Effector CD8-positive, alpha-beta T cell (primary cell): ENCODE data around the gene QRFP.

Source experiments
- DNase-seq: peaks from one replicate; lab custom pipeline; 2025; lab: John Stamatoyannopoulos, UW
- total RNA-seq, 4 experiments: gene quantifications; one replicate each; lab custom pipeline; 2026; lab: John Stamatoyannopoulos, UW

The QRFP gene, protein sequence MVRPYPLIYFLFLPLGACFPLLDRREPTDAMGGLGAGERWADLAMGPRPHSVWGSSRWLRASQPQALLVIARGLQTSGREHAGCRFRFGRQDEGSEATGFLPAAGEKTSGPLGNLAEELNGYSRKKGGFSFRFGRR
- total RNA-seq = 0 reads per million in 4 experiments

DNA sequence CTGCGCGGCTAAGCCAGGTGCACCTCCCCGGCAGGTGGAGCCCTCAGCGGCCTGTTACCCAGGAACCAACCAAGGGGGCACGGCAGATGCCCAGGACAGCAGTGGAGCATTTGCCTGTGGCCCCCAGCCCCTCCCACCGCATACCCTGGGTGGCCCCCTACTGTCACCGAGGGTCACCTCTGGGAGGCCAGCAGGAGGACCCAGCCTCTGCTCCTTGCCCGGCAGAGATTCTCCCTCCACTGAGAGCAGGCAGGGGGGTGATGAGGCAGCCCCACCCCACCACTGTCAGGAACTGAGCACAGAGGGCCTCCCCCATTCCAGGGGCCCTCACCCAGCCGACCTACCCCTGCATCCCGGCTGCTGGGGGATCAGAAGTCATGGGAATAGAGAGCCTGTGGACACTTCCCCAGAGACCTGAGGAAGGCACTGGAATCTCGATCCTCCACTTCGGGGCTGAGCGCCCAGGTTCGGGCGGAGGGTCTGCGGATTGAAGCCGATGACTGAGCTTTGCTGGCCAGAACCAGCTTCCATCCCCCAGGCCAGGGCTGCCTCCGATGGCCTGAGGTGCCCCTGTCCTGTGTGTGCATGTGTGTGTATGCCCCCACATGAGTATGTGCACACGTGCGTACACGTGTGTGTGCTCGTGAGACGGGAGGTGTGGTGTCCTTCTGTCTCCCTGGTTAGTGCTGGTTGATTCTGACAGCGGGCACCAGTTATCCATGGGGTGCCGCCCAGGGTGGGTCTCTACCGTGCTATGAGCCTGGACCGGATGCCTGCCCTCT lies at the start of gene QRFP:
Gene QRFP (minus strand): TSS at position 580 of the 782 bp plus-strand sequence. CDS start 2,974 bp downstream, outside the sequence.
- no peak for DNase-seq

DNA sequence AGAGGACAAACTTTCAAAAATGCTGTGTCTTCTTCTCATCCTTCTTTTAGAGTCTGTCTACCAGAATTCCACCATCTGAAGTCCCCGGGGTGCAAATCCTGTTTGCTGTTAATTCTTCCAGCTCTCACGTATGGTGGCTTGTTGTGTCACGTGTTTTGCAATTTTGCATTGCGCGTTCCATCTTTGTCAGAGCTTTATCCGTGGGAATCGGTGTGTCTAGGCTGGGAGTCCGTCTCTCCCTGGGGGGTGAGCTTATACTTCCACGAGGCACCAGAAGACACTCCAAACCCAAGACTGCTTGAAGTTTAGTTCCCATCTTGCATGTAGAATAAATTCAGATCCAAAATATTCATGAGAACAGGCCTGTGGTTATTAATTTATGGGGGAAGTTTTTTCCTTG lies 48.6 kb upstream of the QRFP start:
- DNase-seq = no peak

DNA sequence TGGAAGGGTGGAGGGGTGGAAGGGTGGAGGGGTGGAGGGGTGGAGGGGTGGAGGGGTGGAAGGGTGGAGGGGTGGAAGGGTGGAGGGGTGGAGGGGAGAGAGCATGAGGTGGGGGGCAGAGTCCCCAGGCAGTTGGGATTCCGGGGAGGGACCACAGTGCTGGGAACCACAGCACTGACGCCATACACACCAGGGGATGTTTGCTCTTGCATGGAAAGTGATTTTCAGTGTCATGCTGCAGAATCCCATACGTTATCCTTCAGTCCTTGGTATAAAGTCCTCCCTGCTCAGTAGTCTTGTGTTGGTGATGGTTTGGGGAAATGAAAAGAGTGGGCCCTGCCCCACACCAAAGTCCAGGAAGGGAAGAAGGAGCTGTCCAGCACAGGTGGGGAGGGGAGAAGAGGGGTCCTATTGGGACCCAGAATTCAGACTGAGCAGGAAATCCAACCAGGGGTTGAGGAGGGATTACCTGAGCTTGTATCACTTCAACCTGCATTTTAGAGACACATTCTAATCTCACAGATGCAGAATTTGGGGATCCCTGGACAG lies 48.0 kb upstream of the QRFP start:
- no peak for DNase-seq

DNA sequence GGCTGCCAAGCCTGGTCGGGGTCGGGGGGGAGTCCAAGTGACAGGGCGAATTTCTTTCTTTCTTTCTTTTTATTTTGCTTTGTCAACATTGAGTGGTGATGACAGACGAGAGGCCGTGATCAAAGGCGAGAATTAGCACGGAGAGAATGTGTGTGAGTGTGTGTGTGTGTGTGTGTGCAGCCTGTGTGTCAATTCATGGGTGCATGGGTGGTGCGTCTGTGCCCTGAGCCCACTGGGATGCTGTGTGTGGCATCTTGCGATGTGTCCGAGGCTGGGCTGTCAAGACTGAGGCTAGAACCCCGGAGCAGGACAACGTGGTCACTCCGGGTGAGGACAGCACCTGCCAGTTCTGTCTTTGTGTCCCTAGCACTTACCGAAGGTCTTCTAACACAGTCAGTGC lies 47.2 kb upstream of the QRFP start:
- DNase-seq = no peak

DNA sequence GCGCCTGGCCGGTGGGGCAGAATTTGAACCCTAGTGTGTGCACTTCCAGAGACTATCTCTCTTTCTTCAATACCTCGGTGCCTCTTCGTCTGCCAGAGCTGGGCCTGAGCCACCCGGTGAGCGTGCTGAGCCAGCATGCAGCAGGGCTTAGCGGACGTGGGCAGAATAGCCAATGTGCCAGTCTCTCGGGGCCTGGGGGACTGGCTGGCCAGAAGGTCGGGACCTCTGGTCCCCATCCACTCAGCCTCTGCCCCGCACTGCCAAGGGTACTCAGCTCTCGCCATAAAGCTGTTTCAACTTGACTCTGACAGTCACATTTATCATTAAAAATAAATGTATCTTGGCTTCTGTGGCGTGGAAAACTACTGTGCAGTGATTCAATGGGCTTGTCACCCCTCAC lies 46.6 kb upstream of the QRFP start:
- DNase-seq = no peak

DNA sequence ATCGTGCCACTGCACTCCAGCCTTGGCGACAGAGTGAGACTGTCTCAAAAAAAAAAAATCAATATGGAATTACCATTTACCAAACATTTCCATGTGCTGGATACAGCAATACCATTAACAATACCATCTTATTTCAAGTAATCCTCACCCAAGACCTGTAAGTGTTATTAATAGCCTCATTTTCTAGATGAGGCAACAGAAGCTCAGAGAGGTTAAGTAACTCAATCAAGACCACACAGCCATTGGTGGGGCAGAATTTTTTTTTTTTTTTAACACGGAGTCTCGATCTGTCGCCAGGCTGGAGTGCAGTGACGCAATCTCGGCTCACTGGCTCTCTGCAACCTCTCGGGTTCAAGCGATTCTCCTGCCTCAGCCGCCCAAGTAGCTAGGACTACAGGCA lies 46.1 kb upstream of the QRFP start:
- no peak for DNase-seq

DNA sequence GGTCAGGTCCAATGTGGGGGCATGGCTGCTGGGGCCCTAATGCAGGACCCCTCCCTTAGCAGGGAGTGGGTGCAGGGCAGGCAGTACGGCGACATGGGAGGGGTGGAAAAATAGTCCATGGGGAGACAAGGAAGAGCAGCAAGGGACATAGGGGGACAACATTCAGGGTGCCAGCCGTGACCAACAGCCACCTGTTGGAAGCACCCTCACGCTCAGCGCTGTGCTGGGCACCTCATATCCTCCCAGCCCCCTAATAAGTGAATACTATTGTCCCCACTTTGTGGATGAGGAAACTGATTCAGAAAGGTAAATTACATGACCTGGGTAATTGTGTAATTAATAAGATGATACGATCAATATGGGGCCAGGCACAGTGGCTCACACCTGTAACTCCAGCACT lies 45.5 kb upstream of the QRFP start:
- DNase-seq = no peak

DNA sequence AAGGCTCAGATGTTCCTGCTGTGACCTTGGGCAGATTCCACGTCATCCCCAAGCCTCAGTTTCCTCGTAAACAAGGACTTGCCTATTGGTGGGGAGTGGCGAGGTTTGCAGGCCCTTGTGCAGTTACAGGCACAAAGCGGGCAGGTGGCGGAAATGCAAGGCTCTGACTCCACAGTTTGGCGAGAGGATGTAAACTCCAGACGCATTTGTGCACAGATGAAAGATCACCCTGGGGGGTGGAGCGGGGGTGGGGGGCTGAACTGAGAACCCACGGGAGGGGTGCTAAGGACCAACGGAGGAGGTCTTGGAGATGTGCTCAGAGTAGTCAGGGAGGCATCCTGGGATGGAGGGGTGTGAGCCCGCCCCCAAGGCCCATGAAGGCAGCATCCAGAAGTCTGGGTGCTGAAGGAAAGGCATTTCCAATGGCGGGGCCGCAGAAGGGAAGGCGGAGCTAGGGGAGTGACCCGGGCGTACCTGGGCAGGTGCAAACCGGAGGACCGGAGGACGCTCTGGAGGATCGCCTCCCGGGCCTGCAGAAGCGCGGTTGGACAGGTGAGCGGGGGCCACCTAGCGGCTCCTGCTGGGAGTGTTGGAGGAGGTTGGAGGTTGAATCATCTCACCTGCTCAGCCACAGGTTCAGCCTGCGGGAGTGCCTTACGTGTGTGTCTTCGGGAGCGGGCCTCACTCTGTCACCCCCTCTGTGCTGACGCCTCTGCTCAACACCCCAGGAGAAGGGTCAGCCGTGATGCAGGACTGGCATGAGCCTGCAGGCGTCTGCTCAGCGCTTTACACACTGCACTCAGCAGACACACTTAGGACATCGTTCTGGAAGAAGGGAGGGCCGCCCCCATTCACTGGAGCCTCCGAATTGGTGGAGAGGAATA lies 44.3 kb upstream of the QRFP start:
- DNase-seq = peak; percentile 39

DNA sequence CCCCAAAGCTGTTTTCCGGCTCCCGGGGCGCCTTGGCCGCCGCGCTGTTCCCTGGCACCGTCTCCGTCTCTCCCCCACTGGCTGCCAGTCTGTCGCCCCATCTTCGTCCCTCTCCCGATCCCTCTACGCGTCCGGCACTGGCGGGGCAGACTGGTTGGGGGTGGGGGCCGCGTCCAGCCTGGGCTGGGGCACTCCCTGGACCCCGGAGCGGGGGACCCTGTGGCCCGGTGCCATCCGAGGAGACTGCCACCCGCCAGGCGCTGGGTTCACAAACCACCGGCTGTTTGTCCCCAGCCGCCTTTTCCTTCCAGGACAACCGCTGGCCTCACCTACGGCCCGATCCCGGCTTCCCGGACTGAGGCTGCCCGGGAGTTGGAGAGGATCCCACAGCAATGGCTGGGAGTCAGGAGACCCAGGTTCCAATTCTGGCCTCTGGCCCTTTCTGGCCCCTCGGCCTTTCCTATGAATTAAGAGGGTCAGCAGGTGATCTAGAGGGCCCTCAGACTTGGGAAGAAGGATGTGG lies 43.5 kb upstream of the QRFP start:
- DNase-seq = no peak

DNA sequence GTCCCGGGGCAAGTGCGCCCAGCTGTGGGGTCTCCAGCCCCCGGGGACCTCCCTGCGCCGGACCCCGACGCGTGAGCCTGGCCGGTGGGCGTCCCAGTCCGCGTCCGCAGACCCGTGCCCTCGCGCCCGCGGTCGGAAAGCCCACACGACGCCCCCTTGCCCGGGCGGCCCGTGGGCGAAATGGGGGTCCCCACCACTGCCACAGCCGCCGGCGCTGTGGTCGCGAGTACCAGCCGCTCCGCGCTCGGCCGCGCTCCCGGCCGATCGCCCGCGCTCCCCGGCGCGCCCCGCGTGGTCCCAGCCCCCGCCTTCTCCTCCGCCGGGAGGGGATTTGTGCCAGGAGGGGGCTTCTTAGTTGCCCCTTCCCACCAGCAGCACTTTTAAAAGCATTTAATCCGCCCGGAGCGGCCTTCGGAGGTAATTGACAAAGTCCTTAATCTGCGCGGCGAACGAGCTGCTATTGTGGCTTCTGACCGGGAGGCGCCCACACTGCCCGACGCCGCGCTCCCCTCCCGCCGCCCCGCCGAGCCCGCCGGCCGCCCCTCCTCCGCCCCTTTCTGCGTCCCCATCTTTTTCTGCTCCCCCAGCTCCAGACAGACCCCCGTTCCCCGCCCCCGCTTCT lies 42.9 kb upstream of the QRFP start:
- DNase-seq = no peak

DNA sequence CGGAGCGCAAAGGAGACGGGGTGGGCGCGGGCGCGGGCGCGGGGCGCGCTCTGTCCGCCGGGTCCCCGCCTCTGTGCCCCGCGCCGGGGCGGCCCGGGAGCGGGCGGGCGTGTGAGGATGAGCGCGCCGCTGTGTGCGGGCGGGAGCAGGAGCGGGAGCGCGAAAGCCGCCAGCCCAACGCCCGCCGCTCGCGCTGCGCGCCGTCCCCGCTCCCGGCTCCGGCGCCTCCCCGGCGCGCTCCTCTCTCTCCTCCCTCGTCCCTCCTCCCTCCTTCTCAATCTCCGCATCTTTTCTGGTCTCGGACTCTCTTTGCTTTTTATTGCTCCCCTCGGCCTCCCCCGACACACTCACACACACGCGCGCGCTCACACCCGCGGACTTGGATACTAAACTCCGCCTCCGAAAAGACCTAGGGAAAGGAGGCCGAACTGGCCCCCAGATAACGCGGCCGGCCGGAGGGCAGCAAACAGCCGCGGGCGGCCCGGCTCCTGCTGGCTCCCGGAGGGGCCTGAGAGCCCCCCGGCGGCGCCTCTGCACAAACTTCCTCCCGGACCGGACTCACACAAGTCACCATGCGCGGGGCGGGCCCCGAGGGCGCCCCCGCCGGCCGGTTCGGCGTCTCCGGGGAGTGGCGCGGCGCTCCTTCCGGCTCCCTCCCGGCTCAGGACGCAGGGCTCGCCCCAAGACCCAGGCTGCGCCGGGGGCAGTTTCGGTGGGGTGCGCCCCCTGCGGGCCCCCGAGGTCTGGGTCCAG lies 42.2 kb upstream of the QRFP start, which contains the start of gene FIBCD1:
Gene FIBCD1 (minus strand): TSS at position 596 of the 753 bp plus-strand sequence. CDS start 640 bp downstream, outside the sequence.
- no peak for DNase-seq

DNA sequence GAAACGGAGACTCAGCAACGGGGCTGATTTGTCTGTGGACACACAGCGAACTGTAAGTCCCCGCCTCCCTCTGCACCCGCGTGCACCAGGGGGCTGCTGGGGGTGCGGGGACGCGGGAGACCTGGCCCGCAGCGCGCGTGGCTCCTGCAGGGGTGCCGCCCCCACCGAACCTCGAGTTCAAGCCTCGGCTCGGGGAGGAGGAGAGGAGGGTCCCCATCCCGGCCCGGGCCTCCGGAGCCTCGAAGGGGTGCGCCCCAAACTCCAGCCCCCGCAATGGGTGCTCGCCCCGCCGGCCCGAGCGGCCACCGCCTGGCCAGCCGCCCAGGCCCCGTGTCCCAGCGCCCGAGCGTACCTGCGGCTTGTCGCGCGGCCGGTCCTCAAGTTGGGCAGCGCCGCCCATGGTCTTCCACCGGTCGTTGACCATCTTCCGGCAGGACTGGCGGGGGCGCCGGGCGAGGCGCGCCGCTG lies 41.6 kb upstream of the QRFP start:
- no peak for DNase-seq

DNA sequence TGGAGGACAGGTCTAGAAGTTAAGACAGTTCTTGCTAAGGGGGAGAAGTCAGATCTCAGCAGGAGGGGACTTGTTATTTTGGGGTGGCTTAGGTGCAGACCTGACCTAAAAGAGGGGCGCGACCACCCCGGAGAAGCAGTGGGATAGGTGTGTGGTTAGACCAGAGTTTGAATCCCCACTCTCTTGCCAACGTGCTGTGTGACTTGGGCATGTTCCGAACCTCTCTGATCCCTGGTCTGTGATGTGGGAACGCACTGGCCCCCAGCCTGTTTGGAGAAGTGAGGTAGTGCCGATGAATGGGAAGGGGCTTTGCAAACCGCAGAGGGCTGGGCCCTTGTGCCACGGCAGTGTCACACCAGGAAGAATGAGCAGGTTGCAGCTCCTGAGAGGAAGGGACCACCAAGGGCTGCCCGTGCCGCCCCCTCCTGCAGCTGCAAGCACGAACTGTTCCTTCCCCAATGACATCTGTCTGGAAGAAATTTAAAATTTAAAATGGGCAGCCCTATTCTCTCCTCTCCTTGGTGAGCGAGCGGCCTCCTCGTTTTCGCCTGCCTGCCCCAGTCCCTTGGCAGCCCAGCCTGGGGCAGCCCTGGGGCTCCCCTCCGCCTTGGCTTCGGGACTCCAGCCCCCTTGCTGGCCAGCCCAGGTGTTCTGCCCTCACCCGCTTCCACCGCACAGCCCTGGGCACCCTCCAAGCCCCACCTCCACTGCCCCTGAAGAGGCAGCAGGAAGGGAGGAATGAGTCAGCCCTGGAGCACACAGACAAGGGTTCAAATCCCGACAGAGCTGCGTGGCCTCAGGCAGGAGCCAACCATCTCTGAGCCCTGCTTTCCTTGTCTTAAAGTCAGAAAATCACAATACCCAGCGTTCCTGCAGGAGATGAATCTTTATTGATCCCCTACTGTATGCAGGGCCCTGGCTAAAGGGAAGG lies 40.8 kb upstream of the QRFP start:
- DNase-seq = no peak

DNA sequence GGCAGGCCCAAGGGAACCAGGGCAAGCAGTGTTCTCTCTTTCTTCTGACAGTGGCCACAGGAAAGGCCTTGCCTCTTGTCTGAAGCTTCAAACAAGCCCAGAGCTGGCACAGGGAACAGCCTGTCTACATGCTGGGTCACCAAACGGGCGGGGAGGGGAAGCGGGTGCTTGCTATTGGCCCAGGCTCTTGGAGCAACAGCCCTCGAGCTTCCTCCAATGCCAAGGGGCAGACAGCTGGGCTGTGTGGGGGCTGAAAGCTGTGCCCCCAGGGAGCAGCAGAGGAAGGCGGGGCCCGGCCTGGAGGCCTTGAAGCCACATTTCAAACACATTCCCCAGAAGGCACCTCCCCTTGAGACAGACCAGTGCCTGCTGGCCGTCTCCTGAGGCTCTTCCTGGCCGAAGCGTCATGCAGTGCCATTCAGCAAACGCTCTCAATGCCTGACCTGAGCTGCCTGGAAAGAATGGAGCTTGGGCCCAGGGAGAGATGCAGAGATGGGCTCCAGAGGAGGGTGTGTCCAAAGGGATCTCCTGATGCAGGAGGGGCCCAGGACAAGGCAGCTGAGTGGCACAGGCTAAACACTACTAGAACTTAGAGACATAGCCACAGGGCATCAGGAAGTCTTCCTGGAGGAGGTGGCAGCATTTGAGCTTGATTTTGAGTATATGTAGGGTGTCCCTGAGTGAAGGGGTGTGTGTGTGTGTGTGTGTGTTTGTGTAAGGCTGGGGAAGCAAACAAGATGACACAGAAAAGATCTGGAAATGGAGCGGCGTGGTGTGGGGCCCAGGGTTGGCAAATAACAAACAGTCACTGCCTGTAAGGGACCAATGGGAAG lies 39.9 kb upstream of the QRFP start:
- no peak for DNase-seq

DNA sequence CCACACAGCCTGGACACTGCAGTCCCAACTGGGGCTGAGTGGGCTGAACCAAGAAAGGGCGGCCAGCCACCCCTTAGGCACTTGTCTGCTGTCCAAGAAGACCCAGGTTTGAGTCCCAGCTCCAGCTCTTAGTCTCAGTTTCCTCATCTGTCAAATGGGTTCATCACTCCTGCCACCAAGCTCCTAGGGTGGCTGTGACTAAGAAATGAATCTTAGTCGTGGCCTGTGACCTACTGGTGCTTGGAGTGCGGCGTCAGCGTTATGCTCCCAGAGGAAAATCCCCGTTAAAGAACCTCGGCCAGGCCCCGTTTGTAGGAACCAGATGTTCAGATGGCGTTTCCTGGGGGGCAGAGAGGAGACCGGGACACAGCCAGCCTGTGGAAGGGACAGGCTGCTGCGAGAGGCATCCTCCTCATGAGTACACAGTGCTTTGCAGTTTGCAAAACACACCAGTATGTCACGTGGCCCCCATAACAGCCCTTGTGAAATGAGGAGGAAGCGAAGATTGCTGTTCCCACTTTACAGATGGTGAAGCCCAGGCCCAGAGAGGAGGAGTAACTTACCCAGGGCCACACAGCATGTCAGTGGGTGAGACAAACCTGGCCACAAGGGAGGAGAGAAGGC lies 39.1 kb upstream of the QRFP start:
- DNase-seq = no peak

DNA sequence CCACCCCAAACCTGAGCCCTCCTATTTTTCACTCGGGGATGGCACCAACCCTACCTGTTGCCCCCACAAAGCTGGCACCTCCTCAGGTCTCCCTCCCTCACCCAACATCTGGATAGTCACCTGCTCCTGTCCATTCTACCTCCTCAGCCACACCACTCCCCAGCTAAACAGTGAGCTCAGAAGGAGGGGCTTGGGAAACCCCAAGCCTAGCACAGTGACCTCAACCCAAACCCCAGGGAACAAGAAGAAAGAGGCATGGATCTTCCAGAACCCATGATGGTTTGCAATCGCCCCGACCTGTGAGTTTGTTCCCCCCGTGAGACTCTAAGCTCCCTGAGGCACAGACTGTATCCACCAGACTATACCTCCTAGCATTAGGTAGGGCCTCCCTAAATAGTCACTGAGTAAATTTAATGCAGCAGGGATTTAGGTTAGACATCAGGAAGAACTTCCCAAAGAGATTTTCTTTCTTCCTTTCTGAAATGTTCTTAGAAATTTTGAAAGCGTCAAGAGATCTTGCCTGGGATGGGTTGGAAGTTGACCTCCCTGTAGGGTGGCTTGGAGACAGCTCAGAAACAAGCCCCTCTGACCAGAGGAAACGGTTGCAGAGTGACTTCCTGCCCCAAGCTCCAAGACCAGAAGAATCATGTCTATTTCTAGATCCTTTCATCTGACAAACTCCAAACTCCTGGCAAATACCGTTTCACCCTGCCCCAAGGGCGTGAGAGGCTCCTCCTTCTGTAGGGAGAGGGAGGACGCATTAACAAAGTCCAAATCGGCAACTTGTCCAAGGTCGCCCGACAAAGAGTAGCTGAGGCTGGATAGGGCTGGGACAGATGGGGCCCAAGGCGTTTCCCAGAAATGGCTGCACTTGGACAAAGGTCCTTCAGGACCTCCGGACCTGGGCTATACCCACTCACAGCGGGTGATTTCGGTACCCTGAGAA lies 38.4 kb upstream of the QRFP start:
- DNase-seq = no peak

DNA sequence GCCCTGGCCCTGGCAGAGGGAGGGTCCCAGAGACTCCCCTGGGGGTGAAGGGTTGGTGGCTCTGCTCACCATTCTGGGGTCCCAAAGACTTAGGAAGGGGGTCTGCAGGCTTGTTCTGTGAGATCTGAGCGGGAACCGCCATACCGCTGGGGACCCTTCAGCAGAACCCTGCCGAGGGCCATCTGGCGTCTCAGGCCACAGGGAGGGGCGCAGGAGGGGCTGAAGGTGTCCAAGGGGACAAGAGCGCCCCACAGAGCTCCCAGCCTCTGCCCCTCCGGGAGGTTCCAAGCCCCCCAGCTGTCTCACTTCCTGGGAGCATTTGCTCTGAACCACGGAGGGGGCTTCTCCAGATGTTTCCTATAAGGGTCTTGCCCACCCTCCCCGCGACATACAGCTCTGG lies 37.6 kb upstream of the QRFP start:
- no peak for DNase-seq
